ENCODE results near the gene ZNF160.
"Not testable (repeated sequence)": the region's sequence is repeated elsewhere in the genome, so short reads cannot be mapped to it uniquely, and the experiment has no call there.

Gene ZNF160

GRCh38 chr19:53109527-53109926 lies 6.3 kb upstream of the ZNF160 start:
- no peaks in the 10 kb centered on the region for H3K27me3 ChIP-seq
- no peak for TF ChIP-seq CTCF (IDR thresholded peaks at IDR 0.05; ENCODE audit: low read depth, low read length)

GRCh38 chr19:53102756-53103233 lies 427 bp downstream of the ZNF160 start:
- peak overlapping the region; percentile 94 for H3K4me3 ChIP-seq (ENCODE audit: low read depth, low read length)
- TF ChIP-seq CTCF (IDR thresholded peaks at IDR 0.05; ENCODE audit: low read depth, low read length) = no peak
- H3K27me3 ChIP-seq = no peaks in the 10 kb centered on the region
- DNase-seq = peak; percentile 32
- no peaks in the 10 kb centered on the region for H3K9me3 ChIP-seq
- no peaks in the 10 kb centered on the region for H3K4me1 ChIP-seq
- H3K36me3 ChIP-seq = no peaks in the 10 kb centered on the region

More at GRCh38 chr19:53109527-53109926, 6.3 kb upstream of the ZNF160 start:
- Histone ChIP-seq H3K9me3 (no peaks in the 10 kb centered on the region), H3K4me3 (ENCODE audit: low read depth, low read length) (no peak overlapping the region), H3K4me1 (no peaks in the 10 kb centered on the region), H3K36me3 (no peaks in the 10 kb centered on the region)
- DNase-seq = no peak

DNA sequence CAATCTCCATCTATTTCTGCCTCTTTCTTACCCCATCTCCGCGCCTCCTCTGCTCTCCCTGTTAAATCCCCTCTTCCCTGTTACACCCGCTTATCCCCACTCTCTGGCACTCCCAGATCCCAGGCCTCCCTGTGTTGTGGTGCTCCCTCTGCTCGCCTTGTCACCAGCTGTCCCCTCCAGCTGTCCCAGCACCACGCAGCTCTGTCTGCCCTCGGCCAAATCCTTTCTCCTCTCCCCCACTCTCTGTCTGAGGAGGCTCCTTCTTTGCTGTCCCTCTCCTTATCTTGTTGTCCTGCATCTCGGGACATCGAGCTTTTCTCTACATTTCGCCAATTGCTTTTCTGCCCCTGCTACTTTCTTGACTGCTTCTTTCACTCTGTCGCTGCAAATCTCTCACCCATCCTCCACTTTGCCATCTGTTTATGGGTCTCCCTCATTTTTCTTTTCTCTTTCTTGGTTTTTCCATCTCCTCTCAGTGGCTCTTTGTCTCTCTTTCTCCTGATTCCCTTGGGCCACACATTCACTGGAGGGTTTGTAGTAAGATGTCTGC lies 941 bp downstream of the ZNF160 start:
- TF ChIP-seq CTCF (IDR thresholded peaks at IDR 0.05; ENCODE audit: low read depth, low read length) = no peak
- no peaks in the 10 kb centered on the region for H3K9me3 ChIP-seq
- peak; percentile 13 for DNase-seq
- no peaks in the 10 kb centered on the region for H3K36me3 ChIP-seq
- peak overlapping the region; percentile 94 for H3K4me3 ChIP-seq (ENCODE audit: low read depth, low read length)
- H3K27me3 ChIP-seq = no peaks in the 10 kb centered on the region
- H3K4me1 ChIP-seq = no peaks in the 10 kb centered on the region

- no peak for TF ChIP-seq CTCF (IDR thresholded peaks at IDR 0.05; ENCODE audit: low read depth, low read length)
- no peak for DNase-seq
- Histone ChIP-seq H3K4me3 (ENCODE audit: low read depth, low read length) (no peak overlapping the region), H3K27me3 (no peaks in the 10 kb centered on the region), H3K9me3 (no peaks in the 10 kb centered on the region), H3K36me3 (no peaks in the 10 kb centered on the region), H3K4me1 (no peaks in the 10 kb centered on the region)
Measured at GRCh38 chr19:53101518-53101917, 1.7 kb downstream of the ZNF160 start.

- H3K4me3 ChIP-seq (ENCODE audit: low read depth, low read length); H3K27me3 ChIP-seq; H3K4me1 ChIP-seq; H3K9me3 ChIP-seq; DNase-seq; H3K36me3 ChIP-seq: not testable (repeated sequence)
Measured at GRCh38 chr19:53098570-53098969, 4.7 kb downstream of the ZNF160 start.

DNA sequence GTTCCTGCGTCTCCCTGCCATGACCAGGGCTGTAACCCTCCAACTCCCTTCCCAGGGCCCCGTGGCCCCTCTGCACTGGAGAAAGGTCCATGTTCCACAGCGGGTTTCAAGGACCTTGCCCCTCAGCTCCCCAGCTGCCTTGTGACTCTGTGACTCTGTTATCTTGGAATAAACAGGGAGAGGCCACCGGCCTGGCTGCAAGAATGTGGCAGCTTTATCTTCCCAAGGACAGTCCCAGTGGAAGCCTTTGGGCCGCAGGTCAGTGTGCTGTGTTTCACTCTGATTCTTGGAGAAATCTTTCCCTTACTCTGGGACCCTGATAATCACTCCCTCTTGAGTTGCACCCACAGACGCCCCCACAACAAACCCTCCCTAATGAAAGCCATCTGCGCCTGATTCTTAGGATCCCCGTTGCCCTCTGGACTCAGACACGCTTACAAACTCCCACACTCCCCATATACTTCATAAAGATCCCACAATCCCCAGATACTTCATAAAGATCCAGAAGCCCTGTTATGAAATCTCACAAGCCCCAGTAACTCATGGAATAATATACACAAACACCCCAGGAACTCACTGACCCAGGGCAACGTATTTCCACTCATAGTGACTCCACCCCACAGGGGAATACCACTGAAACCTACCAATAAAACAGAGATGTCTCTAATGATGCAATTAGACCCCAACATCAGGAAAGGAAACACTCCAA lies 6.1 kb downstream of the ZNF160 start:
- not testable (repeated sequence) for H3K9me3 ChIP-seq; H3K27me3 ChIP-seq; DNase-seq; H3K4me3 ChIP-seq (ENCODE audit: low read depth, low read length); H3K36me3 ChIP-seq; H3K4me1 ChIP-seq

- DNase-seq; H3K4me1 ChIP-seq; H3K4me3 ChIP-seq (ENCODE audit: low read depth, low read length); H3K36me3 ChIP-seq; H3K27me3 ChIP-seq; H3K9me3 ChIP-seq: not testable (repeated sequence)
Measured at GRCh38 chr19:53096579-53096978, 6.6 kb downstream of the ZNF160 start.
